PC-3 (cell line): ENCODE results near the gene ANKRD13B. TPM values are rescaled to one million over a fixed set of nuclear protein-coding genes. Genes with fewer than 3 reads are reported as not detected.

Source experiments
- ATAC-seq: fragments of 200-7000 bp; cut with Tn5 transposase; 2 replicates; pipeline ENCODE4 v1.9.1; 2020; ENCODE audit warnings: mild to moderate bottlenecking, moderate library complexity
- BruUV-seq: library from RNA; stranded (reverse); fragments of 400-500 nt; replicated peaks from 2 replicates; lab custom pipeline; 2021; lab: Mats Ljungman, UMichigan
- CTCF ChIA-PET: fragments of 300-600 bp; sonication (Branson Sonifier 250); formaldehyde crosslinking; loops from one replicate; lab custom pipeline; 2022; ENCODE audit warnings: antibody characterized with exemption; lab: Charles Lee
- POLR2A ChIA-PET: fragments of 300-600 bp; sonication (Branson Sonifier 250); formaldehyde crosslinking; loops from one replicate; lab custom pipeline; 2022; ENCODE audit warnings: antibody characterized with exemption; ENCODE audit not compliant: unreplicated experiment; lab: Charles Lee
- DNase-seq: peaks from one replicate; pipeline ENCODE4 v3.0.0-alpha.2; 2015
- H2AFZ ChIP-seq: fragments of 300-600 bp; sonication (generic); 2 replicates; pipeline ENCODE4 v1.6.0; 2016; ENCODE audit warnings: antibody characterized with exemption, low read length
- H3F3A ChIP-seq: fragments of 300-600 bp; sonication (generic); one replicate; pipeline ENCODE4 v1.6.0; 2017; ENCODE audit warnings: antibody characterized with exemption, low read length, control low read depth, mild to moderate bottlenecking; ENCODE audit not compliant: unreplicated experiment
- H3K27ac ChIP-seq: fragments of 300-600 bp; sonication (generic); 2 replicates; pipeline ENCODE4 v1.5.1; 2016; ENCODE audit warnings: mild to moderate bottlenecking, low read length
- H3K27me3 ChIP-seq: fragments of 300-600 bp; sonication (generic); 2 replicates; pipeline ENCODE4 v1.6.1; 2016; ENCODE audit warnings: low read length, mixed read lengths
- H3K36me3 ChIP-seq: fragments of 300-600 bp; sonication (generic); 2 replicates; pipeline ENCODE4 v1.6.1; 2016; ENCODE audit warnings: low read depth, mixed run types, low read length, mixed read lengths
- H3K4me1 ChIP-seq: fragments of 300-600 bp; sonication (generic); 2 replicates; pipeline ENCODE4 v1.5.1; 2016; ENCODE audit warnings: low read length; ENCODE audit not compliant: insufficient read depth
- H3K4me2 ChIP-seq: fragments of 300-600 bp; sonication (generic); 2 replicates; pipeline ENCODE4 v1.6.0; 2016; ENCODE audit warnings: low read length
- H3K4me3 ChIP-seq: fragments of 300-600 bp; sonication (generic); 2 replicates; pipeline ENCODE4 v1.5.1; 2016; ENCODE audit warnings: mild to moderate bottlenecking, low read length, mixed read lengths
- H3K79me2 ChIP-seq: fragments of 300-600 bp; sonication (generic); 2 replicates; pipeline ENCODE4 v1.6.1; 2017; ENCODE audit warnings: low read length, mixed read lengths
- H3K9ac ChIP-seq: fragments of 300-600 bp; sonication (generic); 2 replicates; pipeline ENCODE4 v1.6.0; 2016; ENCODE audit warnings: mild to moderate bottlenecking, low read length
- H3K9me2 ChIP-seq: fragments of 300-600 bp; sonication (generic); replicated peaks from 2 replicates; pipeline ENCODE4 v1.6.1; 2016; ENCODE audit warnings: mixed run types, low read length, mixed read lengths
- H3K9me3 ChIP-seq: fragments of 300-600 bp; sonication (generic); 2 replicates; pipeline ENCODE4 v1.6.1; 2016; ENCODE audit warnings: low read length, mixed read lengths
- H4K20me1 ChIP-seq: fragments of 300-600 bp; sonication (generic); 2 replicates; pipeline ENCODE4 v1.6.1; 2016; ENCODE audit warnings: low read length, mixed read lengths
- EZH2 ChIP-seq: fragments of 300-600 bp; sonication (generic); IDR thresholded peaks from one replicate; pipeline ENCODE4 v1.6.1; 2017; ENCODE audit warnings: antibody characterized with exemption, mild to moderate bottlenecking, low read length; ENCODE audit not compliant: unreplicated experiment
- EZH2phosphoT487 ChIP-seq: fragments of 300-600 bp; sonication (generic); IDR thresholded peaks from 2 replicates; pipeline ENCODE4 v1.6.1; 2018; ENCODE audit warnings: mild to moderate bottlenecking, antibody characterized with exemption, low read length, borderline replicate concordance
- intact Hi-C: fragments of 100-400 bp; cut with micrococcal nuclease; formaldehyde crosslinking; loops from 2 replicates; pipeline ENCODE4 v1.9.0; 2023
- total RNA-seq: library from RNA; depleted of rRNA; stranded (reverse); fragments of >200 nt; gene quantifications from 2 replicates; pipeline ENCODE4 v1.2.3, GENCODE V29; 2014
- TF ChIP-seq, protein P1 (sequence below): fragments of 300-600 bp; sonication (generic); conservative IDR thresholded peaks from 2 replicates; pipeline ENCODE4 v1.5.1; 2017; ENCODE audit warnings: antibody characterized with exemption, low read depth, mild to moderate bottlenecking, low read length

The ANKRD13B gene
- total RNA-seq, 1 experiment from 2014 or later = 11.2 TPM

DNA sequence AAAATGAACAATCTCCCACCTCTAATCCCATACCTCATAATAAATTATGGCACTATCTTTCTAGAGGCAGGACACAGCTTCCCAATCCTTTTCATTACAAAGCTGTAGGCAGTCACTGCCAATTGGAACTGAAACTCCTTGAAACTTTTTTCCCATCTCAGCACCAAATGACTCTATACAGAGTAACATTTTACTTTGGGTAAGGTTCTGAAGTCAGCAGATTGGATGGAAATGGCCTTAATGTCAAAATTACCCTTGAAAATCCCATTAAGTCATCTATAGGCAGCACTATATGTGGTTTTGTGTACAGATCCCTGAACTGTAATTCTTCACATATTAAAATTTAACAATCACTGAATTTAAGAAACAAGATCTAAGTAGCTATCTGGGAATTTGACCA lies 60.0 kb downstream of the ANKRD13B start:
- TF ChIP-seq EZH2phosphoT487 (no peak), EZH2 (no peak)
- TF ChIP-seq, protein P1, sequence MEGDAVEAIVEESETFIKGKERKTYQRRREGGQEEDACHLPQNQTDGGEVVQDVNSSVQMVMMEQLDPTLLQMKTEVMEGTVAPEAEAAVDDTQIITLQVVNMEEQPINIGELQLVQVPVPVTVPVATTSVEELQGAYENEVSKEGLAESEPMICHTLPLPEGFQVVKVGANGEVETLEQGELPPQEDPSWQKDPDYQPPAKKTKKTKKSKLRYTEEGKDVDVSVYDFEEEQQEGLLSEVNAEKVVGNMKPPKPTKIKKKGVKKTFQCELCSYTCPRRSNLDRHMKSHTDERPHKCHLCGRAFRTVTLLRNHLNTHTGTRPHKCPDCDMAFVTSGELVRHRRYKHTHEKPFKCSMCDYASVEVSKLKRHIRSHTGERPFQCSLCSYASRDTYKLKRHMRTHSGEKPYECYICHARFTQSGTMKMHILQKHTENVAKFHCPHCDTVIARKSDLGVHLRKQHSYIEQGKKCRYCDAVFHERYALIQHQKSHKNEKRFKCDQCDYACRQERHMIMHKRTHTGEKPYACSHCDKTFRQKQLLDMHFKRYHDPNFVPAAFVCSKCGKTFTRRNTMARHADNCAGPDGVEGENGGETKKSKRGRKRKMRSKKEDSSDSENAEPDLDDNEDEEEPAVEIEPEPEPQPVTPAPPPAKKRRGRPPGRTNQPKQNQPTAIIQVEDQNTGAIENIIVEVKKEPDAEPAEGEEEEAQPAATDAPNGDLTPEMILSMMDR = no peak
- ATAC-seq (no peak), DNase-seq (no peak)
- BruUV-seq = no TSS peak
- Histone ChIP-seq H3K9me3 (no peaks in the 10 kb centered on the region), H3K4me1 (no peaks in the 10 kb centered on the region), H4K20me1 (no peaks in the 10 kb centered on the region), H3K4me3 (no peak overlapping the region), H3K4me2 (no peak overlapping the region), H3K27ac (no peak overlapping the region), H3K9me2 (no peaks in the 10 kb centered on the region), H3K9ac (no peak overlapping the region), H2AFZ (no peak overlapping the region), H3K36me3 (no peaks in the 10 kb centered on the region), H3K79me2 (no peaks in the 10 kb centered on the region), H3F3A (no peaks in the 10 kb centered on the region), H3K27me3 (no peaks in the 10 kb centered on the region)
- CTCF ChIA-PET = no interaction called here
- intact Hi-C loops = no loop called here
- POLR2A ChIA-PET = no interaction called here

DNA sequence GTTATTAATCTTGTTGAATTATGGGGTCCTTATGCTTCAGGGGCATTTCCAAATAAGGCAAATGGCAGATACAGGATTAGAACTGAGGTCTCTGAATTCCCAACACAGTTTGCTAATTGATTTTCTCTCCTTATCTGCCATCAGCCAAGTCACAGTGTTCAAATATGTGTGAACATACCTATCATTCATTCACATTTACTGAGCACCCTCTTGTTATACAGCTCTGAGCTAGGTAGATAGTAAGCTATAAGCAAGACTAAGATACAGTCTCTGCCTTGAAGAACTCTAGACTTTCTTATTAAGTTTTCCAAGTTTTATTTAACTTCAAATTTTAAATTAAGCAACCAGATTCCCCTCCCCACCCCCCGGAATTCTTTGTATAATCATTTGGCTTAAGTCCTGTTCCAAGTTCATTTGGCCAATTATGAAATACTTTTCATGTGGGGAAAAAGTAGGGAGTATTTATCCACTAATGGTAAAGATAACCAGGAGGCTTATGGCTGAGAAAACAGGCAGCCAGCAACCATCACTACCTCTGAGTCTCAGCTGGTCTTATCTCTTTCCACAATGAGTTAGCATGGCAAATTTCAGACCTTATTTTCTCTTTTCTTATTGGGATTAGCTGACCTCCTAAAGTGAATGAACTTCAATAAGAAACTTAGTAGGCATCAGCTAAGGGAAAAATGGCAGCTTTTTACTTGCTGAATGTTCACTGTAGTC lies 61.2 kb downstream of the ANKRD13B start:
- Histone ChIP-seq H3K27ac (no peak overlapping the region), H3K4me1 (no peaks in the 10 kb centered on the region), H3K27me3 (no peaks in the 10 kb centered on the region), H3K36me3 (no peaks in the 10 kb centered on the region), H3K9ac (no peak overlapping the region), H3K4me3 (no peak overlapping the region), H3K9me3 (no peaks in the 10 kb centered on the region), H3K9me2 (no peaks in the 10 kb centered on the region), H3K79me2 (no peaks in the 10 kb centered on the region), H3F3A (no peaks in the 10 kb centered on the region), H4K20me1 (no peaks in the 10 kb centered on the region), H3K4me2 (no peak overlapping the region), H2AFZ (no peak overlapping the region)
- TF ChIP-seq EZH2phosphoT487 (no peak), EZH2 (no peak)
- TF ChIP-seq, protein P1 = no peak
- ChIA-PET CTCF (no interaction called here), POLR2A (no interaction called here)
- intact Hi-C loops = no loop called here
- no peak for DNase-seq
- no peak for ATAC-seq
- BruUV-seq = no TSS peak

DNA sequence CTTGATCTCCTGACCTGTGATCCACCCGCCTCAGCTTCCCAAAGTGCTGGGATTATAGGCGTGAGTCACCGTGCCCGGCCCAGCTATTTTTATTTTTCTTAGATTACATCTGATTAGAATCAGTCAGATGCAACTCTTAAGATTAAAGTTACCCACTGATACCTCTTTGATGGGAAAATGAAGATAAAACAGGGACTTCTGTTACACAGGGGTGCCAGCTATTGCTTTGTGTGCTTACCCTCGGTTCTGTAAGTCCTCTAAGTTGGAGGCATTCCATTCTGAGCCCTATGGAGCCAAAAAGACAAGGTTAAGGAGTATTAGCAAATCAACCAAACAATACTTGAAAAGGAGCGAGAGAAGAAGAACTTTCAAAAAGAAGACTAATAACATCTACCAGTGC lies 62.4 kb downstream of the ANKRD13B start:
- Histone ChIP-seq H2AFZ (no peak overlapping the region), H4K20me1 (no peaks in the 10 kb centered on the region), H3K27me3 (no peaks in the 10 kb centered on the region), H3K4me2 (no peak overlapping the region), H3K4me1 (no peaks in the 10 kb centered on the region), H3F3A (no peaks in the 10 kb centered on the region), H3K4me3 (no peak overlapping the region), H3K9me2 (no peaks in the 10 kb centered on the region), H3K9me3 (no peaks in the 10 kb centered on the region), H3K79me2 (no peaks in the 10 kb centered on the region), H3K9ac (no peak overlapping the region), H3K36me3 (no peaks in the 10 kb centered on the region), H3K27ac (no peak overlapping the region)
- CTCF ChIA-PET = no interaction called here
- POLR2A ChIA-PET = no interaction called here
- no TSS peak for BruUV-seq
- no peak for TF ChIP-seq EZH2
- TF ChIP-seq EZH2phosphoT487 = no peak
- TF ChIP-seq, protein P1 = no peak
- ATAC-seq (no peak), DNase-seq (no peak)
- intact Hi-C loops = no loop called here
